Prostate gland (tissue), 2 donors: ENCODE results near the gene FIBCD1. TPM values are rescaled to one million over a fixed set of nuclear protein-coding genes. Genes with fewer than 3 reads are reported as not detected.
A peak's percentile ranks its signal among the peaks of the same experiment; 100 is the strongest.

Experiments
- DNase-seq: peaks from one replicate; pipeline ENCODE4 v3.0.0-alpha.2; 2019; ENCODE audit warnings: low spot score
- H3K27ac ChIP-seq, 2 donors: fragments of 200-600 bp; sonication (generic); 2 replicates each; pipeline ENCODE4 v1.5.1; 2017 to 2019
- H3K27me3 ChIP-seq: fragments of 200-600 bp; sonication (generic); replicated peaks from 2 replicates; pipeline ENCODE4 v1.5.1; 2019; ENCODE audit not compliant: insufficient read depth
- H3K36me3 ChIP-seq, 2 donors: fragments of 200-600 bp; sonication (generic); 1 replicate in 1 of 2; 2 replicates in 1 of 2; pipeline versions ENCODE4 v1.5.1 to v1.8.1; 2017 to 2019
- H3K4me1 ChIP-seq: fragments of 200-600 bp; sonication (generic); replicated peaks from 2 replicates; pipeline ENCODE4 v1.5.1; 2019
- H3K4me3 ChIP-seq, 2 donors: fragments of 200-600 bp; sonication (generic); 2 replicates each; pipeline ENCODE4 v1.5.1; 2017 to 2019
- H3K9me3 ChIP-seq: fragments of 200-600 bp; sonication (generic); 2 replicates; pipeline ENCODE4 v1.5.1; 2017
- CTCF ChIP-seq, 4 experiments: fragments of 200-600 bp in 2 of 4; fragments of 450-650 bp in 2 of 4; sonication (generic) in 2 of 4; IDR thresholded peaks; 1 replicate in 3 of 4; 2 replicates in 1 of 4; pipeline ENCODE4 v1.5.1; 2016 to 2019; ENCODE audit warnings: antibody characterized with exemption in 4 of 4, mild to moderate bottlenecking in 2 of 4, moderate library complexity in 2 of 4
- POLR2A ChIP-seq: fragments of 450-650 bp; IDR thresholded peaks from one replicate; pipeline ENCODE4 v1.6.1; 2016; ENCODE audit warnings: antibody characterized with exemption, mild to moderate bottlenecking
- POLR2AphosphoS5 ChIP-seq: sonication (generic); formaldehyde crosslinking; IDR thresholded peaks from one replicate; pipeline ENCODE4 v1.6.1; 2017; ENCODE audit warnings: antibody characterized with exemption
- WGBS: methylation state at CpG from one replicate; pipeline ENCODE4 v1.1.5; 2018; 5-methylcytosine and 5-hydroxymethylcytosine counted together
- intact Hi-C: fragments of 100-400 bp; cut with DNase I; formaldehyde crosslinking; loops from one replicate; pipeline ENCODE4 v1.14.2; 2022
- total RNA-seq, 2 donors: library from RNA; depleted of rRNA; stranded (reverse); fragments of >200 nt; gene quantifications; one replicate each; pipeline ENCODE4 v1.1.0, GENCODE V29; 2016

Gene FIBCD1
- total RNA-seq, 2 donors from 2014 or later: 0.36 to 13.2 TPM

GRCh38 chr9:130878295-130878694, 60.8 kb downstream of the FIBCD1 start:
- H3K36me3 ChIP-seq: peaks cover 7 to 17% of the 10 kb centered on the region in 2 donors
- no peak for TF ChIP-seq POLR2A
- no peak for TF ChIP-seq CTCF (IDR thresholded peaks at IDR 0.05)
- TF ChIP-seq POLR2AphosphoS5: no peak
- intact Hi-C loops: no loop called here

GRCh38 chr9:130877300-130877699, 61.7 kb downstream of the FIBCD1 start:
- H3K27me3 ChIP-seq: no peaks in the 10 kb centered on the region
- intact Hi-C loops: no loop called here
- peaks cover 15% of the 10 kb centered on the region for H3K4me1 ChIP-seq
- no peak for DNase-seq
- no peaks in the 10 kb centered on the region for H3K9me3 ChIP-seq
- no peak for TF ChIP-seq POLR2AphosphoS5
- TF ChIP-seq POLR2A: no peak
- no peak for TF ChIP-seq CTCF (IDR thresholded peaks at IDR 0.05)
- 97% methylated on average over 6 of the region's 6 CpGs for WGBS
- H3K4me3 ChIP-seq: no peak overlapping the region
- peaks cover 7 to 17% of the 10 kb centered on the region in 2 donors for H3K36me3 ChIP-seq
- H3K27ac ChIP-seq: no peak overlapping the region

More at GRCh38 chr9:130878295-130878694, 60.8 kb downstream of the FIBCD1 start:
- peaks cover 7% of the 10 kb centered on the region for H3K4me1 ChIP-seq
- no peak overlapping the region for H3K4me3 ChIP-seq
- WGBS: 89% methylated on average over 6 of the region's 6 CpGs
- no peak overlapping the region for H3K27ac ChIP-seq
- H3K9me3 ChIP-seq: no peaks in the 10 kb centered on the region
- DNase-seq: no peak
- H3K27me3 ChIP-seq: no peaks in the 10 kb centered on the region

- intact Hi-C loops: loop anchor here (5.0 kb wide), 1 partner anchor 173 kb away; no protein-coding TSS in a partner anchor
- H3K36me3 ChIP-seq: peaks cover 0 to 3% of the 10 kb centered on the region in 2 donors
- WGBS: 89% methylated on average over 5 of the region's 5 CpGs
- TF ChIP-seq POLR2AphosphoS5: no peak
- TF ChIP-seq CTCF (IDR thresholded peaks at IDR 0.05): no peak
- TF ChIP-seq POLR2A: no peak
- H3K4me3 ChIP-seq: no peak overlapping the region
- H3K9me3 ChIP-seq: no peaks in the 10 kb centered on the region
- no peaks in the 10 kb centered on the region for H3K27me3 ChIP-seq
- DNase-seq: no peak
- peak overlapping the region in 1 of 2 donors; percentile 77 for H3K27ac ChIP-seq
- H3K4me1 ChIP-seq: peaks cover 18% of the 10 kb centered on the region
Observed at GRCh38 chr9:130874783-130875182, 64.3 kb downstream of the FIBCD1 start.

GRCh38 chr9:130873966-130874365, 65.1 kb downstream of the FIBCD1 start:
- intact Hi-C loops: loop anchor here (5.0 kb wide), 1 partner anchor 173 kb away; no protein-coding TSS in a partner anchor
- 85% methylated on average over 8 of the region's 8 CpGs for WGBS
- Histone ChIP-seq H3K27me3 (no peaks in the 10 kb centered on the region), H3K36me3 (no peaks in the 10 kb centered on the region), H3K4me1 (peaks cover 20% of the 10 kb centered on the region), H3K9me3 (no peaks in the 10 kb centered on the region), H3K4me3 (no peak overlapping the region), H3K27ac (peak overlapping the region in 1 of 2 donors; percentile 77)
- TF ChIP-seq POLR2AphosphoS5 (no peak), CTCF (IDR thresholded peaks at IDR 0.05) (no peak), POLR2A (no peak)
- DNase-seq: no peak

- intact Hi-C loops: loop anchor here (5.0 kb wide), 1 partner anchor 174 kb away; no protein-coding TSS in a partner anchor
- H3K27ac ChIP-seq: peak overlapping the region; percentile 53 to 77
Observed at GRCh38 chr9:130872912-130873503, 66.0 kb downstream of the FIBCD1 start.

More at GRCh38 chr9:130872912-130873503, 66.0 kb downstream of the FIBCD1 start:
- Histone ChIP-seq H3K4me1 (peaks cover 20% of the 10 kb centered on the region), H3K9me3 (no peaks in the 10 kb centered on the region), H3K36me3 (no peaks in the 10 kb centered on the region), H3K27me3 (no peaks in the 10 kb centered on the region), H3K4me3 (no peak overlapping the region)
- peak; percentile 68 for DNase-seq
- TF ChIP-seq POLR2AphosphoS5 (peak; percentile 83), POLR2A (no peak), CTCF (IDR thresholded peaks at IDR 0.05) (no peak)
- whole genome bisulfite sequencing: 51% methylated on average over 13 of the region's 15 CpGs
